ENCODE data around the gene RIMBP3C.
"Not testable (repeated sequence)": the region's sequence is repeated elsewhere in the genome, so short reads cannot be mapped to it uniquely, and the experiment has no call there.

The RIMBP3C gene

GRCh38 chr22:21573750-21574494 is 22.7 kb upstream of the RIMBP3C start:
- no peak for FAIRE-seq

GRCh38 chr22:21573293-21573734 is 22.1 kb upstream of the RIMBP3C start:
- FAIRE-seq = no peak

- no peak for FAIRE-seq
These were observed 20.4 kb upstream of the RIMBP3C start for GRCh38 chr22:21571679-21572078.

GRCh38 chr22:21570398-21570797 is 19.1 kb upstream of the RIMBP3C start:
- no peak for FAIRE-seq

GRCh38 chr22:21569459-21570170 is 18.4 kb upstream of the RIMBP3C start:
- no peak for FAIRE-seq

GRCh38 chr22:21569076-21569427 is 17.8 kb upstream of the RIMBP3C start:
- not testable (repeated sequence) for FAIRE-seq

- no peak for FAIRE-seq
These were observed 17.2 kb upstream of the RIMBP3C start for GRCh38 chr22:21568347-21569075.

GRCh38 chr22:21567456-21568346 is 16.4 kb upstream of the RIMBP3C start, which contains the start of gene UBE2L3:
Gene UBE2L3, plus strand, starts transcription at chr22:21567714. Its CDS starts 31 bp downstream, at chr22:21567745.
- no peak for FAIRE-seq

- FAIRE-seq = no peak
These were observed 13.2 kb upstream of the RIMBP3C start for GRCh38 chr22:21564411-21564810.

- FAIRE-seq = no peak
These were observed 12.7 kb upstream of the RIMBP3C start for GRCh38 chr22:21563912-21564311.

GRCh38 chr22:21560657-21561056 is 9.4 kb upstream of the RIMBP3C start:
- not testable (repeated sequence) for FAIRE-seq

GRCh38 chr22:21559345-21560125 is 8.3 kb upstream of the RIMBP3C start:
- FAIRE-seq = not testable (repeated sequence)

GRCh38 chr22:21550678-21551047 is 598 bp downstream of the RIMBP3C start:
- FAIRE-seq = not testable (repeated sequence)

- not testable (repeated sequence) for FAIRE-seq
These were observed 1.1 kb downstream of the RIMBP3C start for GRCh38 chr22:21550008-21550677.

- not testable (repeated sequence) for FAIRE-seq
These were observed 1.7 kb downstream of the RIMBP3C start for GRCh38 chr22:21549558-21549957.

GRCh38 chr22:21544432-21545322 is 6.6 kb downstream of the RIMBP3C start:
- FAIRE-seq = not testable (repeated sequence)

GRCh38 chr22:21539862-21540261 is 11.4 kb downstream of the RIMBP3C start:
- not testable (repeated sequence) for FAIRE-seq

- FAIRE-seq = not testable (repeated sequence)
These were observed 18.2 kb downstream of the RIMBP3C start for GRCh38 chr22:21532863-21533648.

- not testable (repeated sequence) for FAIRE-seq
These were observed 19.7 kb downstream of the RIMBP3C start for GRCh38 chr22:21531525-21531924.
